Dermis microvascular lymphatic vessel endothelial cell (primary cell): ENCODE results near the gene NET1. TPM values are rescaled to one million over a fixed set of nuclear protein-coding genes. Genes with fewer than 3 reads are reported as not detected.

Experiments used
- DNase-seq, 2 donors: peaks; one replicate each; pipeline versions ENCODE4 v3.0.0 to v3.0.0-alpha.2; 2010; ENCODE audit warnings: low read depth in 2 of 2
- total RNA-seq: library from RNA; depleted of rRNA; stranded (reverse); fragments of >200 nt; gene quantifications from 2 replicates; pipeline ENCODE4 v1.2.1, GENCODE V29; 2014

Gene NET1
- total RNA-seq, 1 donor from 2014 or later = 20.7 TPM

DNA sequence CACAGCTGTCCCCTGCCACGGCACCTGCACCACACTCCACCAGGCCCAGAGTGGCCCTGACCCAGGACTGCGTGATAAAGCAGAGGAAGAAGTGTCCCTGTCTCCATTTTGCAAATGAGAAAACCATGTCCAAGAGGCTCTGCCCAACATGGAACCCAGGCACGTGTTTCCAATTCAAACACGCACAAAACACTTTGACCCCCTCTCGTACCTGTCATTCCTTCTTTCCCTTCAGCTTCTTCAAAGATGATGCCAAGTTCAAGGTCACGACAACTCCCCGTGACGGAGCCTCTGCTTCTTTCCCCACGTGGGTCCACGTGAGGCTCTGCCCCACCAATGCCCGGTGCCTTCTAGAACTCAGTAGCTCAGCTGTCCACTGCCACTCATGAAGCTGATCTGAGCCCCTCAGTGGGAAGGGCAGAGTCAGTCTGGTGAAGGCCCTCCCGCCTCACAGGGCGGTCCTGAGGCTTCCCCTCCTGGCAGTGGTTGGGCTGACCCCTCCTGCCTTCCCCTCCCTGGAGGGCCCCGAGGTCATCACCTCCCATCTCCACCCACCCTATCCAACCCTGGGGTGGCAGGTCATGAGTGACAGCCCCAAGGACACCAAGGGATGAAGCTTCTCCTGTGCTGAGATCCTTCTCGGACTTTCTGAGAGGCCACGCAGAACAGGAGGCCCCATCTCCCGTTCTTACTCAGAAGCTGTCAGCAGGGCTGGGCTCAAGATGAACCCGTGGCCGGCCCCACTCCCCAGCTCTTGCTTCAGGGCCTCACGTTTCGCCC, 68.0 kb downstream of the NET1 start:
- DNase-seq = no peak

DNA sequence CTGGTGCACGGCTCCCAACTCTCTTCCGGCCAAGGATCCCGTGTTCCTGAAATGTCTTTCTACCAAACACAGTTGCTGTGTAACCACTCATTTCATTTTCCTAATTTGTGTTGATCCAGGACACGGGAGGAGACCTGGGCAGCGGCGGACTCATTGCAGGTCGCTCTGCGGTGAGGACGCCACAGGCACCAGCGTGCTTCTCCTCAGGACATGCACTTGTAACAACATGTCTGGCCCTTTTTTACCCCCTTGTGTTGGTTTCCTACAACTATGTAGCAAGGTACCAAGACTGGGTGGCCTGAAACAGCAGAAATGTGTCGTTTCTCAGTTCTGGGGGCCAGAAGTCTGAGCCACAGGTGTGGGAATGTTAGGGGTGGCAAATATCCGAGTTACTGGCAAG, 68.8 kb downstream of the NET1 start:
- DNase-seq = no peak

DNA sequence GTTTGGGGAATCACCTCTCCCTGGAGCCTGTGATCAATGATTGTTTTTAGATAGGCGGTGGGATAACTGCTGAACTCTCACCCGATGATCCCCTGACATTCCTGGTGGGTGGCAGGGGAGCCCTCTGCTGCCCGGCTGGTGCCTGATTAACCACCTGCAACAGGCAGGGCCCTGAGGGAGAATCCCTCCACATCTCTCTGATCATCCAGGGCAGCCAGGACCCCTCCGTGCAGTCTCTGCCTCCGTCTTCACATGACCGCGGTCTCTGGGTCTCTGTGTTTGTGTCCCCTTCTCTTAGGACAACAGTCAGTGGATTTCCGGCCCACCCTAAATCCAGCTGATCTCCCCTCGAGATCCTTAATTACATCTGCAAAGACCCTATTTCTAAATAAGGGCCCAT, 69.7 kb downstream of the NET1 start:
- no peak for DNase-seq

DNA sequence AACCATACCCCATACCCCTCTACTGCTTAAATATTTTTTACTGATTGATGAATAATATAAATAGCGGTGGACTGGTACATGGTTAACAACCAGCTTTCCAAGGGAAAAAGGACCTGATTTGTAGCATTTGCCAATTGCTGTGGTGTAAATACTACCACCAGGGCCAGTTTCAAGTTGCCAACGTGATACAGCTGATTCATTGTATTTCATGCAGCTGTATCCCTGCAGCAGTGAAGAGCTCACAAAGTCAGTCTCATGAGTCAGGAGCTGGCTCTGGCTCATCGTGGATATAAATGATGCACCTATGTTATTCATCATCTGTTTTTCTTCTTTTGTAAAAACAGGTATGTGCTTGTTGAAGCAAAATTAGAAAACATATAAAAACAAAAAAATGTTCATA, 71.8 kb downstream of the NET1 start:
- no peak for DNase-seq

DNA sequence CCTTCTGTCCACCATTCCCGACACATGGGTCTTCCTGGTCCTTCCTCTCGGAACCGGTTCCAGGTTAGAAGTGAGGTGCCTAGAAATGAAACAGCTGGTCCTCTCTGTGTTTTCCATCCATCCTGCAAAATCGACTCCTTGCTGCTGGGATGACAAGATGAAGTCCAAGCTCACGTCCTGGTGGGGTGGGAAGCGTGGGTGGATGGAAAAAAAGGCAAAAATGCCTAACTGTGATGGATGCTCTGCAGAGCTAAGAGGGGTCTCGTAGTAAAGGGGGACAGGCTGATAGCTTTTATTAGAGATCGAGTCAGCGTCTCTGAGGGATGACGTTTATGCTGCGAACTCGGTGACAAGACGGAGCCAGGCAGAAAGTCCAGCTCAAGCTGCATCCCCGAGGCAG, 72.9 kb downstream of the NET1 start:
- no peak for DNase-seq

DNA sequence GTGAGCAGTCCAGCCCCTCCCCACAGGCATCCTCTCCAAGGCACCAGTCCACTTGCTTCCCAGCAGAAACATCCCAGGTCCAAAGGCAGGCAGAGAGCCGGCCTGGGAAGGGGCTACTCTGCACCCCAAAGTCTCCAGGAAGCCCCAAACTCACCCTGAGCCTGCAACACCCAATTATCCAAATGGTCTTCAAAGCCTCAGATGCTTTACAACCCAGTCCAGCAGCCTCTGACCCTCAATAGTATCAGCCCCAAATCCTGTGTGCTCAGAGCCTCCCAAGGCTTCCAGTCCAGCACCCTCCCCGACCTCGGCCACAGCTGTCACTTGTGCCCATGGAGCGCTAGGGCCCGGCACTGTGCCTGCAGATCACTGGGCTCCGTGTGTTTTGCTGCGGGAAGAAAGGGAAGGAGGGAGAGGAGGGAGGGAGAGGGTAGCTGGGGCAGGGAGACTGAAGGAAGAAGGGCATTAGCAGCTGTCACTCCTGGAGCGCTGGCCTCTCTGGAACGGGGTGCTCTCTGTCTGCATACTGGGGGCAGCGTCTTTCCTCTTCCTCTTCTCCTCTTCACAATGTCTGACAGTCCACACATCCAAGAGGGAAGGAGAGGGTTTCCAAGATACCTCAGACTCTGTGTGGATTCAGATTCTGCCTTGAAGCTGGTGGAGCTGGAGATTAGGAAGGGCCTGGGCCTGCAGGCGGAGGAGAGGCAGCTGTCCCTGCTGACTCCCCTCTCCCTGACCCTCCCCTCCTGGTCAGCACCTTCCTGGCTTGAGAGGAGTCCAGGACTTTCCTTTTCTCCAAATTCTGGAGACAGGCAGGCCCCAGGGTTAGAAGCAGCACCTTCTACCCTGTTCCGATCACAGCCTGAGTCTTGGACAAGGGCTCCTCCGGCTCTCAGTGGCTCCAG, 73.8 kb downstream of the NET1 start:
- DNase-seq = no peak

DNA sequence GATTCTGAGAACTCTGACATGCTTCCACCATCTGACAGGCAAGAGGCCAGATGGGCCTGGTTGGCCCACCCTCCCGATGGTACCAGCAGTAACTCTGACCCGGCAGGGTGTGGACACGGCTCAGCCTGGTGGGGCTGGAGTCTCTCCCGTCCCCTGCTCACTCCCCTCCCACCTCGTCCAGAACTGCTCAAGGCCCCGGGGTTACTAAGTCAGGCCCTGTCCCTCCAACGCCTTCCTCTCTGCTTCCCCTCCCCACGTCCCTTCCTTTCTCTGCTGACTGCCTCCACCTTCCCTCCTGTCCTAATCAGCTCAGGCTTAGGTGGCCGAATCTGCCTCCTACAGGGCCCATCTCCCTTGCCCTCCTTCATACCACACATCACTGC, 74.5 kb downstream of the NET1 start:
- no peak for DNase-seq

DNA sequence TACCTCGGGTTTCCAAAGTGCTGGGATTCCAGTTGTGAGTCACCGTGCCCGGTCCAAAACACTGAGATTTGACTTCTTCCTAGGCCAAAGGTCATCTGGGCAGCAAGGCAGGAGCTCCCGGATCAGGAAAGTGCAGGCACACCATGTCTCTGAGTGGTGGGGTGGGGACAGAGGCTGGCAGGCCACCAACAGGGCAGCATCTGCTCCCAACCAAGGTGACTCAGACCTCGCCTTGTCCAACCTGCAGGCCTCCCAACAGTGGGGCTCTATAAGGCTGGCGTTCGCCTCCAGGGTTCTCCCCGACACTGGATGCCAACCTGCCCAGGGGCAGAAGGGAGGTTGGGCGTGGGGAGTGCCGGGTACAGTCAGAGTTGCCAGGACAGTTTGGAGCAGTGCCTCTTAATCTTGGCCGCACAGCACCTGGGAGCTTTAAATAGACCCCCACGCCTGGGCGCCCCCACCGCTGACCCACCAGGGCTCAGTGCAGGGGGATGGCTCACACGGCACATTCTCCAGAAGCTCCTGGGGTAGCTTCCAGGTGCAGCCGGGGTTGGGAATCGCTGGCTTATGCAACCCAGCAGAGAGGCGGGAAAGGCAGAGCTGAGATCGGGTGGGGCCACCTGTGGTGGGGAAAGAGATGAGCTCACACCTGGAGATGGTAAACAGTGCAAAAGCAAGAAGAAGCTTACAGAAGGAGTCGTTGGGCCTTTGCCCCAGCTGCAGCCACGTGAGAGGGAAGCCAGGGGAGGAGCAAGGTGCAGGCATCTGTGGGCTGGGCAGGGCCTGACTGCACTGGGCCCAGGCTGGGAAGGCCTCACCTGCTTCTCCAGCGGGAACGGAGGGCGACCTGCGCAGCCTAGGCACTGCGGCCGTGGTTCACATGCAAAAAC, 76.2 kb downstream of the NET1 start:
- DNase-seq = no peak

DNA sequence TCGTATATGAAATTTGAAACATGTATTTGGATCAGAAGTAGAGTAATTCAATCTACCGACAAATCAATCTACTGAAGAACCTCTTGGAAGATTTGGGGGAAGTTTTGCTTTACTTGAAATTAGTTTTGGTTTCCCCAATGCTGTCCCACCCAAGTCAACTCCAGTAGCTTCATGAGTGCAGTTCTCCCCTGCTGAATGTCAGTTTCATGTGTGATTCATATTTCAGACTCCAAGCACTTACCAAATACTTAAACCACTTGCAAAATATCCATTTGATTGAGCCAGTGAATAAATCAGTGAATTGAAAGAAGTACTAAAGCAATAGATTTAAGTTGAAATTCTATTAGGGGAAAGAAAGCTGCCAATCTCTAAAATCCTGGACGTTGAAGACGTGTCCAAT, 77.7 kb downstream of the NET1 start:
- DNase-seq = no peak

DNA sequence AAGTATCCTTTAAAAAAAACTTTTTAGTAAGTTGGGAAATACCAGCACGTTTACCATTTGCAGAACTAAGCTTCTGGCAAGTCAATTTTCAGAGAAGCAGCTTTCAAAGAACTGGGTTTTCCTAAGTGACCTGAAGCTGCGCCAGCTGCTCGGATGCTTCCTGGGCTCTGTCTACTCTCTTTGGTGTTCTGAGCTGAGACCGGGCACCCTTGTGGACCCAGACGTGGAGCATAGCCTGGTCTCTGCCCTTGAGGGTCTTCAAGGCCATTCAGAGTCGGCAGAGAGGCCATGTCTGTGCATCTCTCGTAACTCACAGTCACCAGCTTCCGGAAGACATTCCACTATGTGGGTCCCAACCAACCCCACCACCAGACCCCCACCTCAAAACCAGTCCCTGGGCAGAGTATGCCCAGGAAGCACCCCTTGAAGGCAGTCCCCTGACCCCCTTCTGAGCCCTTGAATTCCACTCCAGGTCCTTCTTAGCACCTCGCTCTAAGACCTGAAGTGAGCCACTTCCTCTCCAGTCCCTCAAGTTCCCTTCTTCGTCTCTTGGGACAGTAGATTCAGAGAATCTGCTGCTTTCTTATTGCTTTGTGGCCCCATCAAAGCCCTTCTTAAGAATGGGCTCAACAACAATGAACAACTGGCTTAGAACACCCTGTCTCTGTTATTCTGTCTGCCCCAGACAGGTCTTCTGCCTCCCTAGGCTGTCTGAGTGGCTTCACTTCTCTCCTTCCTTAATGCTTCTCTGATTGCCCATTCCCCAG, 78.5 kb downstream of the NET1 start:
- no peak for DNase-seq

DNA sequence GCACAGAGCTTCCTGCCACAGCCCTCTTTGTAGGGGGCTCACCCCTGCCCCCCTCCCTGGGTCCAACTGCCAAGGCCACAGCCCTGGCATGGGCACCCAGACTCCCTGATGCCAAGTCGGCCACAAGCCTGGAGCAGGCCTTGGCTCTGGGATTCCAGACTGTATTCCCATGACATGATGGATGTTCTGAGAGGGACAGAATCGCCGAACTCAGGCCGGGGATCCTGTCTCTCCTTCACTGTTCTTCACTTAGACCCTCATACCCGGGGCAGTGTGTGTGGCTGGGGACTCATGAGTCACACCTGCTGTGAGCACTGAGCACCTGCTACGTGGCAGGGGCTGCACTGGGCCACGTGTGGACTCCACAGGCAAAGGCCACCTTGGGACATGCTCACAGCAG, 79.1 kb downstream of the NET1 start:
- DNase-seq = no peak

DNA sequence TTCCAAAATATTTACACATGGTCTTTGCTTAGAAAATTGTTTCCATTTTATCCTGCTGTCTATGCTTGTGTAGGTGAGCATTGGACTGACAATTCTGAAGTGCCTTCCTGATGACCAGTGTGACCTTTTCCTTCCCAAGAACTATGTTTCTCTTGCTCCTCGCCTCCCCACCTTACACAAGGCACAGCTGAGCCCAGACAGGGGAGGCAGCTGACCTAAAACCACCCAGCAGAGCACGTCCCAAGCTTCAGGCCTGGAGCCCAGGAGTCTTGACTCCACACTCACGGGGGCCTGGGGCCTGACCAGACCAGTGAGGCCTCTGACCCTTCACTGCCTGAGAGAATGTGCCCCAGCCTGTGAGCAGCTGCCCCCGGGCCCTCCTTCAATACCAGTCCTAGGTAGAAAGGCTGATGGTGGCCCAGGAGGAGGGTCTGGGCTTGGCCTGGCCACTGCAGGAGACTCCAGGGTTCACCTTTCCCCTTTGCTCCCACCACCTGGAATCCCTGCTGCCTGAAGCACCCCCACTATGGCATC, 80.0 kb downstream of the NET1 start:
- DNase-seq = no peak

DNA sequence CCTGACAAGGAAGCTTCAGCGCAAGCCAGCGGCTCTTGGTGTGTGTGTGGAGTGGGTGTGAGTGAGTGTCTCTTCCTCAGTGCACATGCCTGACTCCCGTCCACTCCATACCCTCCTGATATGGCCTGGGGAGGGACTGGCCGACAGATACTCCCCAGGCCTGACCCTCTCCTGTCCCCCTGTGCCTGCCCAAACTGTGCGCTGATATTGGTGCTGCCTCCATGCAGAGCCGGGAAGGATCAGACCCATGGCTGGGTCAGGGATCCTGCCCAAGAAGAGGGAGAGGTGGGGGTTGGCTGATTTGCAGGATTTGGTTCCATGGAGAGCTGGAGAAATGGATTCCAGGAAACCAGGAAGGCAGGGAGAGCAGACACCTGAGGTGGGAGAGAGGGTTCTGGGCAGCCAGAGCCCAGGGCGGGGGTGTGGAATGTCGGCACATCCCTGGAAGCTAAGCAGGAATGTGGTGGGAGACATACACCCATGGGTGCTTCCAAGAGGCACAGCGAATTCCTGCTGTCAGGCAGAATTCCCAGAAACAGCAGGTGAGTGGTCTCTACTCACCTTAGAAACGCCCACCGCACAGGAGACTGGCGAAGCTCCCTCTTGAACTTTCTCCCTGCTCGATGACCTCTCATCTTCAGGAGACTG, 80.7 kb downstream of the NET1 start:
- DNase-seq = no peak

DNA sequence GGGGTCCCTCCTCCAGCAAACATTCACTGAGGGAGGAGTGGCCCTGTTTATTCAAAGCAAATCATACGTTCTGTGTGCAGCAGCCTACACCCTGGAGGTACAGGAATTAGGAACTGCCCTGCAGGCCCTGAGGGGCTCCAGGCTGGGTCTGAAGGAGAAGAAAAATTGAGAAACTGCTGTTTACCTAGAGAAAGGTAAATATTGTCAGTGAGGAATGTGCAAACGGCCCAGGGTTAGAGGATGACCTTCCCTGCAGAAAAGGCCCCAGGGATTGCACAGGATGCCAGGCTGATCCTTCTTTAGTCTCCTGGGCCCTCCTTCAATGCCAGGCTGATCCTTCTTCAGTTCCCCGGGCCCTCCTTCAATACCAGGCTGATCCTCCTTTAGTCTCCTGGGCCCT, 81.3 kb downstream of the NET1 start:
- DNase-seq = no peak

DNA sequence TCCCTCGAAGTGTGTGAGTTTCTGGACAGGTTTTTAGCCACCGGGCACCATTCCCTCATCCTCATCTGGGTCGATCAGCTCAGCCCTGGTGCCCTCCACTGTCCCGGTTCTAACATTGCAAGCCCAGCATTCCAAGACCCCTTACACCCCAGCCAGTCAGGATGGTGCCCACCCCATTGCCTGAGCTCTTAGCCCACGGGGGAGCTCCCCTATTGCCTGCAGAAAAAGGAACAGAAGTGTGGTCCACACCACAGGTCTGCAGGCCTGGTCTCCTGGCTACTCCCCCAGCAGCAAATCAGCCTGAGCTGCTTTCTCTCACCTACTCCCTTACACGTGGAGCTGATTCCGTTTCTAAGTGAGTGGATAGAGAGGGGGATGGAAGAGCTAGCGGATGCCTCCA, 82.3 kb downstream of the NET1 start:
- no peak for DNase-seq

DNA sequence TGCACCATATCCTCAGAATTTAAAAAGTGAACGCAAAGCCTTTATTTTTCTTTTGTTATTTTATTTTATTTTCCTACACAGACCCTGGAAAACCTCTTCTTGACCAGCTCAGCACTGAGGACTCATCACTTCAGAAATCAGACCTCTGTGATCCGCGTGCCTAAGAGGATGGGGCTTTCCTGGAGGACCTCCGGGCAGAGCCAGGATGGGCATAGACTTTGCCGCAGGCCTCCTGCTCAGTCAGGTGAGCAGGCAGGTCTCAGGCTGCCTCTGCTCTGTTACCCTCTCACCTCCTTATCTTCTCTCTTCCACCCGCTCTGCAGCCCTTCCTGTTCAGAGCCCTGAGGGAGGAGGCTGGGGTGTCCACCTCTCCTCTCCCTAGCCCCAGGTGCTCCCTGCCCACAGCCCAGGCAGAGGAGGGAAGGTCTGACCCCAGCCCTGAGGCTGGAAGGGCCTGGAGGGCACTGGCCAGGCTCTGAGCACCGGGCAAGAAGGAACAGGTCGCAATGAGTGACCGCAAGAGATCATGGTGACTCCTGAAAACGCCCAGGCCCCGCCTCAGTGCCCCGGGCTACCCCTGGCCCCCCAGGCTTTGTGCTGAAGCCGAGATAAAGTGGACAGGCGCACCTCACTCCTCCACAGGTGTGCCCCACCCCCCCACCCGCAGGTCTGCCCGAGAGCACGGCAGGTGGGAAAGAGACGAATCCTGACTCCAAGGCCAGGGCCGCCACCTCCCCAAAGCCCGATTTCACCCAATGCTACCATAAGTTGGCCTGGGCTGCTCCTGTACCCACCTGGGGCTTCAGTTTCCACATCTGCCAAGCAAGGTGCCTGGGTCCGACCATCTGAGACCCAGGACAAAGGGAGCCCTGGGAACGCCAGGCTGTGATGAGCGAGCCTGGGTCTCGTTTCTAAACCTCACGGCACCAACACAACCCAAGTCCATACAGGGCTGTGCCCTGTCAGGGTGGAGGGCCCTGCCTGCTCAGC, 84.2 kb downstream of the NET1 start:
- DNase-seq = no peak

DNA sequence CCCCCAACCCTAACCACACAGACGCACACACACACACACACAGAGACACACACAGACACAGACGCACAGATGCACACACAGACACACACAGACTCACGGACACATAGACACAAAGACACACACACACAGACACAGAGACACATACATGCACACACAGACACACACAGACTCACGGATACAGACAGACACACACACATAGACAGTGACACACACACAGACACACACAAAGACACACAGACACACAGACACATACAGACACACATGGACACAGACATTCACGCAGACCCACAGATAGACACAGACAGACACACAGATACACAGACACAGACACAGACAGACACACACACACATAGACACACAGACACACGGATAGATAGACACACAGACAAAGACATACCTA, 84.9 kb downstream of the NET1 start:
- DNase-seq = no peak

DNA sequence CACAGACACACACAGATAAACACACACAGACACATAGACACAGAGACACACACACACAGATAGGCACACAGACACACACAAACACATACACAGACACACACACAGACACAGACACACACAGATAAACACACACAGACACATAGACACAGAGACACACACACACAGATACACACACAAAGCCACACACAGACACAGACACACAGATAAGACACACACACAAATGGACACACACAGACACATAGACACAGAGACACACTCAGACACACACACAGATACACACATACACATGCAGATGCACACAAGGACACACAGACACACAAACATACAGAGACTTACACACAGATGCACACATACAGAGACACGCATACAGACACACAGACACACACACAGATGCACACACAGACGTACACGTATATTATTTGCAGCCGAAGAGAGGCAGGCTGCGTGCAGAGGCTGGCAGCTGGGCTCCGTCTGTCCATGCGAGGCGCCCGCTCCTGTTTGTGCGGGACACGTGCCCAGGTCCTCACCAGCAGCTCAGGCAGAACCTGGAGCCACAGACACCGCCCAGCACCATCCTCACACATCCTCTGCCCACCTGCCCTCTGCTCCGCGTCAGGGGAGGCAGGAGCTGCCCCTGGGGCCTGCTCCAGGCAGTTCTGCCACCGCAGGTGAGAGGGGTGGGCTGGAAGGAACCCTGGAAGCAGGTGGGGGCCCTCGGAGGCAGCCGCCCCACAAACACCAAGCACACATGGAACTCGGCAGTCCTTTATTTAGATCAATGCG, 85.8 kb downstream of the NET1 start:
- no peak for DNase-seq
